Activated CD4-positive, alpha-beta T cell treated with anti-CD3 and anti-CD28 coated beads, Interleukin-2, amount 10 ng/mL, durations not matched to agents 7 days and 5 days (primary cell): ENCODE results near the gene HID1. TPM values are rescaled to one million over a fixed set of nuclear protein-coding genes. Genes with fewer than 3 reads are reported as not detected.
"Not testable (repeated sequence)": the region's sequence is repeated elsewhere in the genome, so short reads cannot be mapped to it uniquely, and the experiment has no call there.

Experiments
- CTCF ChIA-PET: fragments of 350-600 bp; sonication (Branson Sonifier 250); formaldehyde crosslinking; loops from one replicate; lab custom pipeline; 2021; ENCODE audit warnings: antibody characterized with exemption; lab: Charles Lee
- POLR2A ChIA-PET: fragments of 350-600 bp; sonication (Branson Sonifier 250); formaldehyde crosslinking; loops from one replicate; lab custom pipeline; 2021; ENCODE audit warnings: antibody characterized with exemption; lab: Charles Lee
- DNase-seq: peaks from one replicate; pipeline ENCODE4 v3.0.0-alpha.2; 2020
- H3K27ac Mint-ChIP-seq: one replicate; pipeline ENCODE4 v1.8.0; 2021; ENCODE audit warnings: mild to moderate bottlenecking, moderate library complexity, mixed read lengths
- H3K27me3 Mint-ChIP-seq: one replicate; pipeline ENCODE4 v1.8.0; 2021; ENCODE audit warnings: mixed read lengths
- H3K36me3 Mint-ChIP-seq: one replicate; pipeline ENCODE4 v1.8.0; 2021; ENCODE audit warnings: low read depth, mixed read lengths
- H3K4me1 Mint-ChIP-seq: one replicate; pipeline ENCODE4 v1.8.0; 2021; ENCODE audit warnings: mixed read lengths
- H3K4me3 Mint-ChIP-seq: one replicate; pipeline ENCODE4 v1.8.0; 2021; ENCODE audit warnings: mild to moderate bottlenecking, moderate library complexity, mixed read lengths
- H3K9me3 Mint-ChIP-seq: one replicate; pipeline ENCODE4 v1.8.0; 2021; ENCODE audit warnings: mixed read lengths
- total RNA-seq, 2 experiments: library from RNA; stranded (reverse); gene quantifications; one replicate each; pipeline ENCODE4 v1.2.3, GENCODE V29; 2021

The HID1 gene
- total RNA-seq, 2 experiments from 2014 or later: 0.44 to 0.82 TPM

GRCh38 chr17:75008373-75008772, 35.8 kb upstream of the HID1 start:
- DNase-seq: no peak
- no peaks in the 10 kb centered on the region for H3K9me3 Mint-ChIP-seq
- no peak overlapping the region for H3K4me3 Mint-ChIP-seq
- ChIA-PET POLR2A (no interaction called here), CTCF (interaction anchor here (1.5 to 1.7 kb wide), 2 partner anchors 16 to 47 kb away, joined by 3 read pairs; no protein-coding TSS in a partner anchor)
- no peaks in the 10 kb centered on the region for H3K36me3 Mint-ChIP-seq
- no peak overlapping the region for H3K27ac Mint-ChIP-seq
- peaks cover 2% of the 10 kb centered on the region for H3K27me3 Mint-ChIP-seq
- H3K4me1 Mint-ChIP-seq: peaks cover 15% of the 10 kb centered on the region

- Mint-ChIP-seq H3K27ac (no peak overlapping the region), H3K4me3 (no peak overlapping the region), H3K27me3 (peaks cover 2% of the 10 kb centered on the region), H3K9me3 (no peaks in the 10 kb centered on the region), H3K36me3 (no peaks in the 10 kb centered on the region), H3K4me1 (peaks cover 4% of the 10 kb centered on the region)
- no peak for DNase-seq
- POLR2A ChIA-PET: no interaction called here
- CTCF ChIA-PET: interaction anchor here (0.6 to 2.0 kb wide), 3 partner anchors 11 to 43 kb away, joined by 3 to 6 read pairs (median 5); no protein-coding TSS in a partner anchor
Observed at GRCh38 chr17:75006653-75007052, 34.1 kb upstream of the HID1 start.

GRCh38 chr17:75006084-75006483, 33.5 kb upstream of the HID1 start:
- H3K27me3 Mint-ChIP-seq, H3K27ac Mint-ChIP-seq, H3K36me3 Mint-ChIP-seq, H3K9me3 Mint-ChIP-seq, DNase-seq, H3K4me3 Mint-ChIP-seq, POLR2A ChIA-PET, H3K4me1 Mint-ChIP-seq: not testable (repeated sequence)
- CTCF ChIA-PET: interaction anchor here (0.6 to 2.0 kb wide), 5 partner anchors 11 to 195 kb away, joined by 3 to 6 read pairs (median 3); no protein-coding TSS in a partner anchor

GRCh38 chr17:75005291-75005690, 32.7 kb upstream of the HID1 start:
- ChIA-PET POLR2A (interaction anchor here (0.6 kb wide), 1 partner anchor 257 kb away, joined by 3 read pairs; no protein-coding TSS in a partner anchor), CTCF (interaction anchor here (0.6 to 1.1 kb wide), 3 partner anchors 10 to 196 kb away, joined by 3 read pairs; no protein-coding TSS in a partner anchor)
- H3K27me3 Mint-ChIP-seq: peaks cover 2% of the 10 kb centered on the region
- no peaks in the 10 kb centered on the region for H3K4me1 Mint-ChIP-seq
- H3K9me3 Mint-ChIP-seq: no peaks in the 10 kb centered on the region
- no peaks in the 10 kb centered on the region for H3K36me3 Mint-ChIP-seq
- H3K27ac Mint-ChIP-seq: peak overlapping the region; percentile 25
- H3K4me3 Mint-ChIP-seq: no peak overlapping the region
- no peak for DNase-seq

- POLR2A ChIA-PET: interaction anchor here (0.6 kb wide), 1 partner anchor 258 kb away, joined by 3 read pairs; no protein-coding TSS in a partner anchor
- no peak overlapping the region for H3K4me3 Mint-ChIP-seq
- peaks cover 2% of the 10 kb centered on the region for H3K27me3 Mint-ChIP-seq
- CTCF ChIA-PET: interaction anchor here (1.1 kb wide), 2 partner anchors 9 to 17 kb away, joined by 3 read pairs; partner anchors contain the start of gene CDR2L
- no peak for DNase-seq
- no peaks in the 10 kb centered on the region for H3K9me3 Mint-ChIP-seq
- no peaks in the 10 kb centered on the region for H3K36me3 Mint-ChIP-seq
- no peaks in the 10 kb centered on the region for H3K4me1 Mint-ChIP-seq
- H3K27ac Mint-ChIP-seq: no peak overlapping the region
Observed at GRCh38 chr17:75004371-75004770, 31.8 kb upstream of the HID1 start.

GRCh38 chr17:75003957-75004355, 31.4 kb upstream of the HID1 start:
- no peak for DNase-seq
- no peak overlapping the region for H3K4me3 Mint-ChIP-seq
- peaks cover 4% of the 10 kb centered on the region for H3K4me1 Mint-ChIP-seq
- H3K9me3 Mint-ChIP-seq: no peaks in the 10 kb centered on the region
- no peak overlapping the region for H3K27ac Mint-ChIP-seq
- H3K36me3 Mint-ChIP-seq: no peaks in the 10 kb centered on the region
- POLR2A ChIA-PET: no interaction called here
- peaks cover 2% of the 10 kb centered on the region for H3K27me3 Mint-ChIP-seq
- CTCF ChIA-PET: interaction anchor here (0.6 to 1.1 kb wide), 3 partner anchors 9 to 19 kb away, joined by 3 to 5 read pairs (median 3); partner anchors contain the start of gene CDR2L

GRCh38 chr17:75003070-75003956, 30.8 kb upstream of the HID1 start:
- DNase-seq: no peak
- ChIA-PET CTCF (interaction anchor here (0.6 to 1.1 kb wide), 2 partner anchors 16 to 20 kb away, joined by 3 to 5 read pairs; partner anchors contain the start of gene CDR2L), POLR2A (no interaction called here)
- H3K36me3 Mint-ChIP-seq: no peaks in the 10 kb centered on the region
- no peaks in the 10 kb centered on the region for H3K9me3 Mint-ChIP-seq
- H3K4me1 Mint-ChIP-seq: peaks cover 10% of the 10 kb centered on the region
- peaks cover 2% of the 10 kb centered on the region for H3K27me3 Mint-ChIP-seq
- H3K4me3 Mint-ChIP-seq: no peak overlapping the region
- no peak overlapping the region for H3K27ac Mint-ChIP-seq

GRCh38 chr17:75001915-75002843, 29.6 kb upstream of the HID1 start:
- Mint-ChIP-seq H3K9me3 (no peaks in the 10 kb centered on the region), H3K4me3 (no peak overlapping the region), H3K36me3 (no peaks in the 10 kb centered on the region), H3K4me1 (peaks cover 12% of the 10 kb centered on the region), H3K27ac (no peak overlapping the region), H3K27me3 (peaks cover 2% of the 10 kb centered on the region)
- CTCF ChIA-PET: no interaction called here
- POLR2A ChIA-PET: interaction anchor here (0.6 kb wide), 1 partner anchor 84 kb away, joined by 6 read pairs; no protein-coding TSS in a partner anchor
- DNase-seq: no peak

GRCh38 chr17:74999523-74999922, 27.0 kb upstream of the HID1 start:
- CTCF ChIA-PET: interaction anchor here (1.0 to 2.2 kb wide), 5 partner anchors 9 to 38 kb away, joined by 3 to 13 read pairs (median 4); partner anchors contain the start of gene MRPL58

GRCh38 chr17:74998783-74999182, 26.2 kb upstream of the HID1 start:
- ChIA-PET POLR2A (no interaction called here), CTCF (interaction anchor here (0.9 to 2.2 kb wide), 4 partner anchors 10 to 37 kb away, joined by 3 to 13 read pairs (median 4); partner anchors contain the start of gene MRPL58)
- Mint-ChIP-seq H3K27me3 (peaks cover 2% of the 10 kb centered on the region), H3K36me3 (no peaks in the 10 kb centered on the region), H3K27ac (no peak overlapping the region), H3K4me3 (no peak overlapping the region), H3K9me3 (no peaks in the 10 kb centered on the region), H3K4me1 (peaks cover 12% of the 10 kb centered on the region)
- no peak for DNase-seq

More at GRCh38 chr17:74999523-74999922, 27.0 kb upstream of the HID1 start:
- POLR2A ChIA-PET: interaction anchor here (0.6 kb wide), 1 partner anchor 66 kb away, joined by 5 read pairs; no protein-coding TSS in a partner anchor
- Mint-ChIP-seq H3K4me3 (no peak overlapping the region), H3K27me3 (peaks cover 2% of the 10 kb centered on the region), H3K27ac (no peak overlapping the region), H3K36me3 (no peaks in the 10 kb centered on the region), H3K9me3 (no peaks in the 10 kb centered on the region), H3K4me1 (peaks cover 12% of the 10 kb centered on the region)
- no peak for DNase-seq

- H3K36me3 Mint-ChIP-seq: no peaks in the 10 kb centered on the region
- H3K27me3 Mint-ChIP-seq: peaks cover 6% of the 10 kb centered on the region
- H3K4me3 Mint-ChIP-seq: no peak overlapping the region
- H3K9me3 Mint-ChIP-seq: no peaks in the 10 kb centered on the region
- POLR2A ChIA-PET: interaction anchor here (0.7 kb wide), 1 partner anchor 385 kb away, joined by 6 read pairs; no protein-coding TSS in a partner anchor
- CTCF ChIA-PET: interaction anchor here (2.2 to 3.2 kb wide), 2 partner anchors 11 to 16 kb away, joined by 6 to 11 read pairs; partner anchors contain the start of gene MRPL58
- H3K4me1 Mint-ChIP-seq: peaks cover 12% of the 10 kb centered on the region
- no peak overlapping the region for H3K27ac Mint-ChIP-seq
- DNase-seq: no peak
Observed at GRCh38 chr17:74995847-74996246, 23.3 kb upstream of the HID1 start.

GRCh38 chr17:74994440-74994839, 21.9 kb upstream of the HID1 start:
- Mint-ChIP-seq H3K9me3 (no peaks in the 10 kb centered on the region), H3K4me3 (no peak overlapping the region), H3K27ac (no peak overlapping the region), H3K27me3 (peaks cover 11% of the 10 kb centered on the region), H3K36me3 (no peaks in the 10 kb centered on the region), H3K4me1 (peaks cover 16% of the 10 kb centered on the region)
- ChIA-PET POLR2A (no interaction called here), CTCF (interaction anchor here (0.6 to 3.2 kb wide), 5 partner anchors 10 to 120 kb away, joined by 3 to 11 read pairs (median 3); partner anchors contain the start of gene MRPL58)
- DNase-seq: no peak
